ENCODE results near the gene VWA5B2. TPM values are rescaled to one million over a fixed set of nuclear protein-coding genes. Genes with fewer than 3 reads are reported as not detected.
A peak's percentile ranks its signal among the peaks of the same experiment; 100 is the strongest.

Gene VWA5B2
- polyA plus RNA-seq (0.33 and 0.34 TPM in 2 replicates), polyA minus RNA-seq (0.35 and 0.49 TPM in 2 replicates)

DNA sequence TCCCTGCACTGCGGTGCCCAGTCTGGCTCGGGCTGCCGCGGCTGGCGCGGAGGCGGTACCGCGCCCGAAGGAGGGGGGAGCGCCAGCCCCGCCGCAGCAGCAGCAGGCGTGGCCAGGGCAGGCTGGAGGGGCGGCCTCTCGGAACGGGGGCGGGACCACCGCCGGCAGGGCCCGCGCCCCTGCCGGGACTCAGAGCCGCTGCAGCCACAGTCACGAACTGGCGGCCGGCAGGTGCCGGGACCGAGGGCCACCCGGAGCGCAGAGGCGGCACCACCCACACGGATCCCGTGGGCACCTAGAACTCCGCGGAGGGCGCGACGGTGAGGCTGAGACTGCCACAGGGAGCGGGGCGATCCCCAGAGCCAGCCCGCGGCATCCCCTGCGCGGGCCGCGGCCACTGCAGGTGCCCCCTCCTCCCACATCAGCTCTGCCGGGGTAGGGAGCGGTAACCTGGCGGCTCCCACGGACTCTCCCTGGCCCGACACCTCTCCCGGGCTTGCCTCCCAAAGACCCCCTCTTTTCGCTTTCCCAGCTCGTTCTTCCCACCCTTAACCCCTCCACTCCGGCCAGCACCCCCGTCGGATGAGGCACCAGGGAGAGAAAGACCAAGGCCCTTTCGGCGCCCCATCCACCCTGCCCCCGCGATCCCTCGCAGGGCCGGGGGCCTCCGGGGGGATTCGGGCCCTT lies at the start of gene VWA5B2:
Gene VWA5B2, plus strand, starts transcription at position 192 of the 687 bp plus-strand sequence. CDS start 944 bp downstream, outside the sequence.
- H3K79me2 ChIP-seq (replicated peaks; ENCODE audit: insufficient read depth, low read length), result no peaks in the 10 kb centered on the region
- no peaks in the 10 kb centered on the region for H3K9me2 ChIP-seq (ENCODE audit: insufficient read depth, low read length)
- peak within 1 kb of the TSS; percentile 51 for H3K4me2 ChIP-seq (ENCODE audit: low read length)
- H2AFZ ChIP-seq (ENCODE audit: low read depth, low read length), result no peak within 1 kb of the TSS
- TF ChIP-seq EP300 (conservative IDR thresholded peaks at IDR 0.05; ENCODE audit: poor library complexity, severe bottlenecking) (no peak), TAF1 (IDR thresholded peaks at IDR 0.05; ENCODE audit: low read depth) (no peak), MXI1 (conservative IDR thresholded peaks at IDR 0.05; ENCODE audit: poor library complexity, severe bottlenecking) (peak; percentile 32), RAD21 (conservative IDR thresholded peaks at IDR 0.05) (no peak), POLR2AphosphoS5 (IDR thresholded peaks at IDR 0.05) (no peak), SMC3 (conservative IDR thresholded peaks at IDR 0.05; ENCODE audit: poor library complexity) (no peak), EZH2 (IDR thresholded peaks at IDR 0.05; ENCODE audit: borderline replicate concordance, insufficient read depth, low read length, poor library complexity, severe bottlenecking) (no peak)
- TF ChIP-seq, protein P1, sequence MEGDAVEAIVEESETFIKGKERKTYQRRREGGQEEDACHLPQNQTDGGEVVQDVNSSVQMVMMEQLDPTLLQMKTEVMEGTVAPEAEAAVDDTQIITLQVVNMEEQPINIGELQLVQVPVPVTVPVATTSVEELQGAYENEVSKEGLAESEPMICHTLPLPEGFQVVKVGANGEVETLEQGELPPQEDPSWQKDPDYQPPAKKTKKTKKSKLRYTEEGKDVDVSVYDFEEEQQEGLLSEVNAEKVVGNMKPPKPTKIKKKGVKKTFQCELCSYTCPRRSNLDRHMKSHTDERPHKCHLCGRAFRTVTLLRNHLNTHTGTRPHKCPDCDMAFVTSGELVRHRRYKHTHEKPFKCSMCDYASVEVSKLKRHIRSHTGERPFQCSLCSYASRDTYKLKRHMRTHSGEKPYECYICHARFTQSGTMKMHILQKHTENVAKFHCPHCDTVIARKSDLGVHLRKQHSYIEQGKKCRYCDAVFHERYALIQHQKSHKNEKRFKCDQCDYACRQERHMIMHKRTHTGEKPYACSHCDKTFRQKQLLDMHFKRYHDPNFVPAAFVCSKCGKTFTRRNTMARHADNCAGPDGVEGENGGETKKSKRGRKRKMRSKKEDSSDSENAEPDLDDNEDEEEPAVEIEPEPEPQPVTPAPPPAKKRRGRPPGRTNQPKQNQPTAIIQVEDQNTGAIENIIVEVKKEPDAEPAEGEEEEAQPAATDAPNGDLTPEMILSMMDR (IDR thresholded peaks at IDR 0.05; ENCODE audit: poor library complexity, severe bottlenecking), result peak; percentile 55
- TF ChIP-seq, protein P2, sequence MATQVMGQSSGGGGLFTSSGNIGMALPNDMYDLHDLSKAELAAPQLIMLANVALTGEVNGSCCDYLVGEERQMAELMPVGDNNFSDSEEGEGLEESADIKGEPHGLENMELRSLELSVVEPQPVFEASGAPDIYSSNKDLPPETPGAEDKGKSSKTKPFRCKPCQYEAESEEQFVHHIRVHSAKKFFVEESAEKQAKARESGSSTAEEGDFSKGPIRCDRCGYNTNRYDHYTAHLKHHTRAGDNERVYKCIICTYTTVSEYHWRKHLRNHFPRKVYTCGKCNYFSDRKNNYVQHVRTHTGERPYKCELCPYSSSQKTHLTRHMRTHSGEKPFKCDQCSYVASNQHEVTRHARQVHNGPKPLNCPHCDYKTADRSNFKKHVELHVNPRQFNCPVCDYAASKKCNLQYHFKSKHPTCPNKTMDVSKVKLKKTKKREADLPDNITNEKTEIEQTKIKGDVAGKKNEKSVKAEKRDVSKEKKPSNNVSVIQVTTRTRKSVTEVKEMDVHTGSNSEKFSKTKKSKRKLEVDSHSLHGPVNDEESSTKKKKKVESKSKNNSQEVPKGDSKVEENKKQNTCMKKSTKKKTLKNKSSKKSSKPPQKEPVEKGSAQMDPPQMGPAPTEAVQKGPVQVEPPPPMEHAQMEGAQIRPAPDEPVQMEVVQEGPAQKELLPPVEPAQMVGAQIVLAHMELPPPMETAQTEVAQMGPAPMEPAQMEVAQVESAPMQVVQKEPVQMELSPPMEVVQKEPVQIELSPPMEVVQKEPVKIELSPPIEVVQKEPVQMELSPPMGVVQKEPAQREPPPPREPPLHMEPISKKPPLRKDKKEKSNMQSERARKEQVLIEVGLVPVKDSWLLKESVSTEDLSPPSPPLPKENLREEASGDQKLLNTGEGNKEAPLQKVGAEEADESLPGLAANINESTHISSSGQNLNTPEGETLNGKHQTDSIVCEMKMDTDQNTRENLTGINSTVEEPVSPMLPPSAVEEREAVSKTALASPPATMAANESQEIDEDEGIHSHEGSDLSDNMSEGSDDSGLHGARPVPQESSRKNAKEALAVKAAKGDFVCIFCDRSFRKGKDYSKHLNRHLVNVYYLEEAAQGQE (IDR thresholded peaks at IDR 0.05; ENCODE audit: borderline replicate concordance), result no peak
- no peaks in the 10 kb centered on the region for H4K20me1 ChIP-seq (ENCODE audit: insufficient read depth)
- H3K9ac ChIP-seq (ENCODE audit: low read length), result peak within 1 kb of the TSS; percentile 44
- H3K4me3 ChIP-seq (ENCODE audit: low read length), result peak within 1 kb of the TSS; percentile 76
- H3K36me3 ChIP-seq (ENCODE audit: insufficient read depth, low read length), result no peaks in the 10 kb centered on the region
- no peaks in the 10 kb centered on the region for H3F3A ChIP-seq (ENCODE audit: insufficient read depth, low read length, poor library complexity, severe bottlenecking)
- peaks cover 74% of the 10 kb centered on the region for H3K27me3 ChIP-seq (ENCODE audit: insufficient read depth, low read depth, low read length)
- H3K27ac ChIP-seq (ENCODE audit: low read length), result no peak within 1 kb of the TSS
- H3K9me3 ChIP-seq (ENCODE audit: low read length), result no peaks in the 10 kb centered on the region

DNA sequence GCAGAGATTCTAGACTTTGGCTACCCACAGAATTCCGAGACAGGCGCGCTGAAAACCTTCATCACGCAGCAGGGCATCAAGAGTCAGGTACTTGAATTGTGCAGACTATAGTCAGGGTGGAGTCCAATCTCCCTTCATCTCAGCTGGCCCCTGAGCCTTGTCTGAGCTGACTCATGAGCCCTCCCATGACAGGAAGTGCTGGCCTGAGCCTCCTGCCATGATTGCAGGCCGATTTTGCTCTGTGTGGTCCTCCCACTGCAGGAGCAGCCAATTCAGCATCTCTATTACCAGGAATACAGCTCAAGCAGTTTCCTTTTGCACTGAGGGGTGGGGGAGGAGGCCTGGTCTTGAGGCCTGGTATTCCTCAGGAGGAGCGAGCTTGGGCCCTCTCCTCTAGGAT lies 49.2 kb upstream of the VWA5B2 start:
- H3K4me3 ChIP-seq (ENCODE audit: low read length), result no peak overlapping the region
- H3K79me2 ChIP-seq (replicated peaks; ENCODE audit: insufficient read depth, low read length), result peaks cover 29% of the 10 kb centered on the region
- H3K27ac ChIP-seq (ENCODE audit: low read length), result no peak overlapping the region
- no peak overlapping the region for H3K9ac ChIP-seq (ENCODE audit: low read length)
- H4K20me1 ChIP-seq (ENCODE audit: insufficient read depth), result peaks cover 6% of the 10 kb centered on the region
- no peaks in the 10 kb centered on the region for H3K27me3 ChIP-seq (ENCODE audit: insufficient read depth, low read depth, low read length)
- H3K36me3 ChIP-seq (ENCODE audit: insufficient read depth, low read length), result peaks cover 11% of the 10 kb centered on the region
- TF ChIP-seq POLR2AphosphoS5 (IDR thresholded peaks at IDR 0.05) (no peak), EZH2 (IDR thresholded peaks at IDR 0.05; ENCODE audit: borderline replicate concordance, insufficient read depth, low read length, poor library complexity, severe bottlenecking) (no peak), TAF1 (IDR thresholded peaks at IDR 0.05; ENCODE audit: low read depth) (no peak), RAD21 (conservative IDR thresholded peaks at IDR 0.05) (no peak)
- TF ChIP-seq, protein P1 (IDR thresholded peaks at IDR 0.05; ENCODE audit: poor library complexity, severe bottlenecking), result no peak
- H2AFZ ChIP-seq (ENCODE audit: low read depth, low read length), result no peak overlapping the region
- H3K9me3 ChIP-seq (ENCODE audit: low read length), result no peaks in the 10 kb centered on the region
- no peaks in the 10 kb centered on the region for H3K9me2 ChIP-seq (ENCODE audit: insufficient read depth, low read length)
- no peak overlapping the region for H3K4me2 ChIP-seq (ENCODE audit: low read length)
- no peaks in the 10 kb centered on the region for H3F3A ChIP-seq (ENCODE audit: insufficient read depth, low read length, poor library complexity, severe bottlenecking)

Data from neural cell (in vitro differentiated cells).